ENCODE data around the gene RAPGEF1. TPM values are rescaled to one million over a fixed set of nuclear protein-coding genes. Genes with fewer than 3 reads are reported as not detected.

The RAPGEF1 gene
- total and polyA plus RNA-seq, 2 of the 13 experiments (the other 11 are each of a cell fraction or from before 2014, with no cell fraction given) = 21.2 to 38.9 TPM

- TF ChIP-seq MEIS2 (CRISPR knock-in tag; IDR thresholded peaks at IDR 0.05) (no peak), ZNF251 (CRISPR knock-in tag; IDR thresholded peaks at IDR 0.05) (no peak), PBX2 (CRISPR knock-in tag; IDR thresholded peaks at IDR 0.05) (no peak), CEBPB (IDR thresholded peaks at IDR 0.05; ENCODE audit: borderline replicate concordance, low read depth, low read length) (no peak), DPF2 (CRISPR knock-in tag; IDR thresholded peaks at IDR 0.05; ENCODE audit: borderline replicate concordance, low read depth) (peak; percentile 85), ZNF784 (CRISPR knock-in tag; IDR thresholded peaks at IDR 0.05; ENCODE audit: borderline replicate concordance) (peak; percentile 55; the same call in 1 of the 2 replicates), U2AF1 (optimal IDR thresholded peaks at IDR 0.05; ENCODE audit: low read depth, low read length) (no peak), MXD1 (CRISPR knock-in tag; IDR thresholded peaks at IDR 0.05) (no peak), SSRP1 (CRISPR knock-in tag; IDR thresholded peaks at IDR 0.05) (no peak), DNMT3B (CRISPR knock-in tag; conservative IDR thresholded peaks at IDR 0.05) (no peak), SRF (IDR thresholded peaks at IDR 0.05; ENCODE audit: low read depth, low read length) (no peak), BCL6 (CRISPR knock-in tag; IDR thresholded peaks at IDR 0.05) (peak; percentile 78), ZNF510 (CRISPR knock-in tag; IDR thresholded peaks at IDR 0.05; ENCODE audit: low read depth) (no peak), ZNF619 (CRISPR knock-in tag; IDR thresholded peaks at IDR 0.05) (no peak), ZNF367 (CRISPR knock-in tag; IDR thresholded peaks at IDR 0.05; ENCODE audit: borderline replicate concordance) (no peak), SALL1 (CRISPR knock-in tag; IDR thresholded peaks at IDR 0.05) (peak; percentile 84), ZNF879 (CRISPR knock-in tag; IDR thresholded peaks at IDR 0.05) (no peak), TGIF2 (CRISPR knock-in tag; IDR thresholded peaks at IDR 0.05) (no peak), CCDC6 (CRISPR knock-in tag; IDR thresholded peaks at IDR 0.05) (no peak), CENPBD1 (CRISPR knock-in tag; IDR thresholded peaks at IDR 0.05; ENCODE audit: borderline replicate concordance, low read depth) (no peak), ZNF383 (CRISPR knock-in tag; IDR thresholded peaks at IDR 0.05; ENCODE audit: borderline replicate concordance) (no peak), ZNF691 (CRISPR knock-in tag; IDR thresholded peaks at IDR 0.05; ENCODE audit: borderline replicate concordance, low read depth) (no peak), AKNA (CRISPR knock-in tag; IDR thresholded peaks at IDR 0.05; ENCODE audit: borderline replicate concordance) (0 out of 2 replicates have a peak, but pooled peaks have one; percentile 20)
Measured at GRCh38 chr9:131601683-131602181, 138.1 kb downstream of the RAPGEF1 start (continued).
